ENCODE data around the gene CXCL16.

The CXCL16 gene

GRCh38 chr17:4738136-4739121 is 1.3 kb downstream of the CXCL16 start:
- H3K4me3 ChIP-seq (replicated peaks in 1 of 2; ENCODE audit: low read depth in 2 of 2, low read length in 2 of 2): peak overlapping the region; percentile 60 to 69
- TF ChIP-seq, protein P1, sequence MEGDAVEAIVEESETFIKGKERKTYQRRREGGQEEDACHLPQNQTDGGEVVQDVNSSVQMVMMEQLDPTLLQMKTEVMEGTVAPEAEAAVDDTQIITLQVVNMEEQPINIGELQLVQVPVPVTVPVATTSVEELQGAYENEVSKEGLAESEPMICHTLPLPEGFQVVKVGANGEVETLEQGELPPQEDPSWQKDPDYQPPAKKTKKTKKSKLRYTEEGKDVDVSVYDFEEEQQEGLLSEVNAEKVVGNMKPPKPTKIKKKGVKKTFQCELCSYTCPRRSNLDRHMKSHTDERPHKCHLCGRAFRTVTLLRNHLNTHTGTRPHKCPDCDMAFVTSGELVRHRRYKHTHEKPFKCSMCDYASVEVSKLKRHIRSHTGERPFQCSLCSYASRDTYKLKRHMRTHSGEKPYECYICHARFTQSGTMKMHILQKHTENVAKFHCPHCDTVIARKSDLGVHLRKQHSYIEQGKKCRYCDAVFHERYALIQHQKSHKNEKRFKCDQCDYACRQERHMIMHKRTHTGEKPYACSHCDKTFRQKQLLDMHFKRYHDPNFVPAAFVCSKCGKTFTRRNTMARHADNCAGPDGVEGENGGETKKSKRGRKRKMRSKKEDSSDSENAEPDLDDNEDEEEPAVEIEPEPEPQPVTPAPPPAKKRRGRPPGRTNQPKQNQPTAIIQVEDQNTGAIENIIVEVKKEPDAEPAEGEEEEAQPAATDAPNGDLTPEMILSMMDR (IDR thresholded peaks at IDR 0.05; ENCODE audit: low read depth, low read length): no peak
- no peak for DNase-seq (ENCODE audit: low read depth in 2 of 2)

- DNase-seq (ENCODE audit: low read depth in 2 of 2): peak in 1 of 2 donors; percentile 72
- H3K4me3 ChIP-seq (replicated peaks in 1 of 2; ENCODE audit: low read depth in 2 of 2, low read length in 2 of 2): no peak overlapping the region
- TF ChIP-seq, protein P1 (IDR thresholded peaks at IDR 0.05; ENCODE audit: low read depth, low read length): no peak
Observed at GRCh38 chr17:4735876-4736651, 3.7 kb downstream of the CXCL16 start.

DNA sequence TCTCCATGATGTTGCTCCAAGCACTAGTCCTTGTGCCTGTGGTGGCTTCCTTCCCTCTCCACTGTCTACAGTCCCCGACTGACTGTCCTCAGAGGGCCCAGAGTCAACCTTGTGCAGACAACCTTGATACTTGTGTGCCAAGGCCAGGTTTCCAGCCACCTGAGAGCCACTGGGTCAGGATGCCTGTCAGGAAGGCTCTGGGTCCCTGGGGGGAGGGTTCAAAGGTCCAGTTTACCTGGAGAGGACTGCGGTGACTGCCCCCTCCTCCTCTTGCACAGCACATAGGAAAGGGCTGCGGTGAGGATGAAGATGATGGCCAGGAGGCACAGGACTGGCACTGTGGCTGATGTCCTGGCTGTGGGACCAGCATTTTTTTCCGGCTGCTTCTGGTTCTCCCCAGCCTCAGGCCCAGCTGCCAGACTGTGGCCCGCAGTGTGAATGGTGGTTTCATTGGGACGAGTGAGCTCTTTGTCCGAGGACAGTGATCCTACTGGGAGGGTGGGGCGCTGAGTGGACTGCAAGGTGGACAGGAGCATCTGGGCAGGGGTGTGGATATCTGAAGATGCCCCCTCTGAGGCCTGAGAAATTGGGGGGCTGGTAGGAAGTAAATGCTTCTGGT is 4.8 kb downstream of the CXCL16 start:
- TF ChIP-seq, protein P1 (IDR thresholded peaks at IDR 0.05; ENCODE audit: low read depth, low read length): no peak
- no peak overlapping the region for H3K4me3 ChIP-seq (replicated peaks in 1 of 2; ENCODE audit: low read depth in 2 of 2, low read length in 2 of 2)
- no peak for DNase-seq (ENCODE audit: low read depth in 2 of 2)

GRCh38 chr17:4733073-4733531 is 6.6 kb downstream of the CXCL16 start:
- TF ChIP-seq, protein P1 (IDR thresholded peaks at IDR 0.05; ENCODE audit: low read depth, low read length): peak; percentile 22
- no peak overlapping the region for H3K4me3 ChIP-seq (replicated peaks in 1 of 2; ENCODE audit: low read depth in 2 of 2, low read length in 2 of 2)
- DNase-seq (ENCODE audit: low read depth in 2 of 2): no peak

DNA sequence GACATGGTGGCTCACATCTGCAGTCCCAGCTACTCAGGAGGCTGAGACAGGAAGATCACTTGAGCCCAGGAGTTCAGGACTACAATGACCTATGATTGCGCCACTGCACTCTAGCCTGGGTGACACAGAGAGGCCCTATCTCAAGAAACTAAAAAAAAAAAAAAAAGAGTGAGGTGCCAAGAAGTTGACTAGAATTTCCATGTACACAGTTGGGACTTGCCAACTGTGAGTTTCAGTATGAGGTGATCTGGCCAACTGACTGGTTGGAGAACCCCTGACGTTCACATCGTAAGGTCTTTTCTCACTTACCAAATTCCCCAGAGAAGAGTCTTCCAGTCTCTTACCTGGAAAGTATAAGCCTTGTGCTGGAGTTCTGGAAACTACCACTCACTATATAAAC is 11.6 kb downstream of the CXCL16 start:
- TF ChIP-seq, protein P1 (IDR thresholded peaks at IDR 0.05; ENCODE audit: low read depth, low read length): no peak
- DNase-seq (ENCODE audit: low read depth in 2 of 2): peak in 1 of 2 donors; percentile 41
- H3K4me3 ChIP-seq (replicated peaks in 1 of 2; ENCODE audit: low read depth in 2 of 2, low read length in 2 of 2): no peak overlapping the region

DNA sequence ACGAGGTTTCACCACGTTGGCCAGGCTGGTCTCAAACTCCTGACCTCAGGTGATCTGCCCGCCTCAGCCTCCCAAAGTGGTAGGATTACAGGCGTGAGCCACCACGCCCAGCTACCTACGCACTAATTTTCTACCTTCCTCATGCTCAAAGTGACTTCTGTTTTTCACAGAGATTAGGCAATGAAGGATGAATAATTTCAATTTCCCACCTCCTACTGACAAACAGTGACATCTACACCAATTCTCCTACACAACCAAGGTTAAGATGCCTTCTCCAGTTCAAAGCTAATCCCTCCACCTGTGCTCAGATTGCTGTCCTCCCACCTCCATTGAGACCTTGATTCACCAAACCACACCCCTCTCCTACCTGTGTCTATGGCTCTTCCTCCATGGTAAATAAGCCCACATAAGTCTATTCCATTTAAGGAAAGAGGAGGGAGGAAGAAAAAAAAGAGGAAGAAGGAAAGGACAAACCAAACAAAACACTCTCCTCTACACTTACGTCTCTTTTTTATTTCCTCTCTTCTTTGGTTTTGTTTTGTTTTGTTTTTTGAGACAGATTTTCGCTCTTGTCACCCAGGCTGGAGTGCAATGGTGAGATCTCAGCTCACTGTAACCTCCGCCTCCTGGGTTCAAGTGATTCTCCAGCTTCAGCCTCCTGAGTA is 13.9 kb downstream of the CXCL16 start:
- DNase-seq (ENCODE audit: low read depth in 2 of 2): no peak
- H3K4me3 ChIP-seq (replicated peaks in 1 of 2; ENCODE audit: low read depth in 2 of 2, low read length in 2 of 2): no peak overlapping the region
- TF ChIP-seq, protein P1 (IDR thresholded peaks at IDR 0.05; ENCODE audit: low read depth, low read length): no peak
